Measurements from ENCODE around the gene ZMAT2.
"Not testable (repeated sequence)": the region's sequence is repeated elsewhere in the genome, so short reads cannot be mapped to it uniquely, and the experiment has no call there.

GRCh38 chr5:140660371-140660770, 39.9 kb upstream of the ZMAT2 start:
- TF ChIP-seq CTCF, ZNF350 (tag by site-specific recombination; IDR thresholded peaks at IDR 0.05): not testable (repeated sequence)

Measured in HEK293 (cell line).